T-cell (primary cell): ENCODE measurements around the gene LENG1. TPM values are rescaled to one million over a fixed set of nuclear protein-coding genes. Genes with fewer than 3 reads are reported as not detected.

Experiments
- ATAC-seq, 4 experiments: fragments of 200-7000 bp in 3 of 4; fragments of 150-1000 bp in 1 of 4; cut with Tn5 transposase; replicated peaks in 1 of 4; 1 replicate in 3 of 4; 2 replicates in 1 of 4; pipeline ENCODE4 v1.10.0; 2021; ENCODE audit warnings: moderate library complexity in 3 of 4, mild to moderate bottlenecking in 2 of 4, moderate number of reproducible peaks in 1 of 4
- CTCF ChIA-PET, 2 donors: fragments of 300-600 bp; sonication (Branson Sonifier 250); formaldehyde crosslinking; loops; one replicate each; lab custom pipeline; 2022; ENCODE audit warnings: antibody characterized with exemption in 2 of 2; lab: Charles Lee
- POLR2A ChIA-PET, 2 donors: fragments of 300-600 bp; sonication (Branson Sonifier 250); formaldehyde crosslinking; loops; one replicate each; lab custom pipeline; 2022; ENCODE audit warnings: antibody characterized with exemption in 2 of 2; lab: Charles Lee
- DNase-seq, 35 experiments: peaks; one replicate each; pipeline versions ENCODE4 v3.0.0 to v3.0.0-alpha.2; 2013 to 2023
- H3K27ac ChIP-seq: one replicate; pipeline ENCODE4 v1.5.1; 2013; ENCODE audit warnings: low read length
- H3K27me3 ChIP-seq, 2 experiments: replicated peaks in 1 of 2; 1 replicate in 1 of 2; 2 replicates in 1 of 2; pipeline versions ENCODE4 v1.6.1 to v1.7.0; 2013; ENCODE audit warnings: low read length in 1 of 2, mixed read lengths in 1 of 2; ENCODE audit not compliant: control insufficient read depth in 2 of 2, insufficient read depth in 2 of 2; ENCODE audit errors: extremely low read depth in 1 of 2
- H3K36me3 ChIP-seq, 2 donors: 1 replicate in 1 of 2; 2 replicates in 1 of 2; pipeline versions ENCODE4 v1.6.1 to v1.7.0; 2013; ENCODE audit warnings: low read length in 1 of 2; ENCODE audit not compliant: control insufficient read depth in 2 of 2, insufficient read depth in 1 of 2; ENCODE audit errors: extremely low read depth in 1 of 2
- H3K4me1 ChIP-seq, 2 experiments: 1 replicate in 1 of 2; 2 replicates in 1 of 2; pipeline versions ENCODE4 v1.6.1 to v1.7.0; 2013; ENCODE audit warnings: low read length in 2 of 2, mixed read lengths in 1 of 2; ENCODE audit not compliant: insufficient read depth in 2 of 2, control insufficient read depth in 1 of 2; ENCODE audit errors: extremely low read depth in 1 of 2
- H3K4me3 ChIP-seq, 2 donors: 1 replicate in 1 of 2; 2 replicates in 1 of 2; pipeline versions ENCODE4 v1.5.1 to v1.7.0; 2013; ENCODE audit warnings: mild to moderate bottlenecking in 2 of 2, low read length in 1 of 2, moderate library complexity in 1 of 2; ENCODE audit not compliant: control insufficient read depth in 1 of 2; ENCODE audit errors: extremely low read depth in 1 of 2
- H3K9me3 ChIP-seq: 2 replicates; pipeline ENCODE4 v1.7.0; 2013
- H3K27ac Mint-ChIP-seq, 2 donors: one replicate each; pipeline ENCODE4 v1.8.0; 2020 to 2021; ENCODE audit warnings: mild to moderate bottlenecking in 2 of 2, mixed read lengths in 2 of 2
- H3K27me3 Mint-ChIP-seq, 2 donors: one replicate each; pipeline ENCODE4 v1.8.0; 2021 to 2022; ENCODE audit warnings: mixed read lengths in 2 of 2
- H3K36me3 Mint-ChIP-seq: one replicate; pipeline ENCODE4 v1.8.0; 2021; ENCODE audit warnings: mixed read lengths
- H3K4me1 Mint-ChIP-seq, 3 donors: one replicate each; pipeline ENCODE4 v1.8.0; 2020 to 2022; ENCODE audit warnings: mixed read lengths in 3 of 3, mild to moderate bottlenecking in 1 of 3
- H3K4me3 Mint-ChIP-seq, 3 donors: one replicate each; pipeline ENCODE4 v1.8.0; 2020 to 2022; ENCODE audit warnings: mild to moderate bottlenecking in 3 of 3, mixed read lengths in 3 of 3, moderate library complexity in 3 of 3
- H3K9me3 Mint-ChIP-seq, 3 donors: one replicate each; pipeline ENCODE4 v1.8.0; 2020 to 2022; ENCODE audit warnings: mixed read lengths in 3 of 3
- WGBS: methylation state at CpG from one replicate; pipeline ENCODE4 v1.1.5; 2013; ENCODE audit warnings: missing lambda C conversion rate; ENCODE audit not compliant: insufficient coverage; 5-methylcytosine and 5-hydroxymethylcytosine counted together
- total RNA-seq, 35 experiments: library from RNA in 6 of 35; stranded (reverse) in 6 of 35; fragments of 120-200 nt in 1 of 35; gene quantifications; one replicate each; pipeline versions ENCODE4 v1.2.1 to v1.2.4 and lab custom pipeline; 2013 to 2026

The LENG1 gene
- total RNA-seq, 5 donors from 2014 or later (not counting 1 experiment from before 2014, with no cell fraction given) = 8.4 to 21.5 (median 19.2) TPM

DNA sequence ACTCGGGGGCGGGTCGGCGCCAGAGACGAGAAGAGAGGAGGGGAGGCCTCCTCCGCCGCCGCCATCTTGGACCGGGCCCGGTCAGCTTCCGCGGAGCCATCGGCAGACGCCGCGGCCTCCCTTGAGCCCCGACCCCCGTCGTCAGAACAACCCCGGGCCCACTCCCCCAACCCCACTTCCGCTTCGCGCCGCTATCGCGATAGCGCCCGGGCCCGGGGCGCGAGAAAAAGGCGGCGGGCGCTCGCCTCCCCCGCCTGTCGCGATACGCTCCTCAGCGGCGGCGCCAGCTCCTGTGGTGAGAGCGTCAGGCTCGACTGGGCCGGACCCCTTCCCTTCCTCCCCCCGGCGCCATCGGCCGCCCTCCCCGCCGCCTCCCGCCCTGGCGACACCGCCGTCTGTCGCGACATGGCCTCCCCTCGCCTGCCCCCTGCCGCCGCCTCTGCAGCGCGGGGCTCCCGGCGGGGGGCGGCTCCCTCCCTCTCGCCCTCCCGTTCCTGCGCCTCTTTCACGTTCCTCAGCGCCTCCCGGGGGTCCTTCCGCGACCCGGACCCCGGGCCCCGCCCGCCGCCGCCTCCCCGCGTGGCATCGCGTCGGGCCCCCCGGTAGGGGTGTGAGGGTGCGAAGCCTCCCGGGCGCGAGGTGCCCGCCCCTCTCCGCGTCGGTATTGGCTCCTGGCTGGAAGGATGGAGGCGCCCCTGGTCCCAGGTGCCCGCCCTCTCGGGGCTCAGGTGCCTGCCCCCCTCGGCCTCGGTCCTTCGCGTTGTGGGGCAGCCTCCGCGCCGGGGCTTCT, 21.6 kb downstream of the LENG1 start, which contains the start of gene CNOT3:
TSS of gene CNOT3 (plus strand) at position 64 of the 790 bp plus-strand sequence. CDS start 5,217 bp downstream, outside the sequence.
- H3K4me1 ChIP-seq = peaks cover 13 to 51% of the 10 kb centered on the region in 2 experiments
- under 1% methylated on average over 75 of the region's 103 CpGs for WGBS
- Mint-ChIP-seq H3K4me1 (peaks cover 49 to 57% (median 54%) of the 10 kb centered on the region in 3 donors), H3K9me3 (no peaks in the 10 kb centered on the region), H3K36me3 (peaks cover 7% of the 10 kb centered on the region), H3K27me3 (no peaks in the 10 kb centered on the region), H3K4me3 (peak within 1 kb of the TSS; percentile 78 to 88 (median 87)), H3K27ac (peak within 1 kb of the TSS; percentile 90 to 92)
- ATAC-seq (no peak), DNase-seq (peak in 23 of 35 experiments; percentile 12 to 55 (median 33))
- peak within 1 kb of the TSS; percentile 67 to 73 for H3K4me3 ChIP-seq
- ChIA-PET CTCF (interaction anchor here in 1 of 2 donors (0.5 to 1.9 kb wide), 13 partner anchors 19 to 1534 kb away, joined by 3 to 26 read pairs (median 4); partner anchors contain the start of genes LENG1, MBOAT7, PRPF31 and RPS9), POLR2A (interaction anchor here (0.8 to 1.7 kb wide), 13 partner anchors 13 to 1983 kb away, joined by 3 to 30 read pairs (median 6); partner anchors contain the start of genes LENG1 (in 1 of the 2), LENG8 (in 1 of the 2), MBOAT7 (in 1 of the 2) and PRPF31 (in 1 of the 2))
- H3K36me3 ChIP-seq = peaks cover 2 to 28% of the 10 kb centered on the region in 2 donors
- H3K27ac ChIP-seq = peak within 1 kb of the TSS; percentile 70
- peaks cover 0 to 5% of the 10 kb centered on the region in 2 experiments for H3K27me3 ChIP-seq
- H3K9me3 ChIP-seq = no peaks in the 10 kb centered on the region

DNA sequence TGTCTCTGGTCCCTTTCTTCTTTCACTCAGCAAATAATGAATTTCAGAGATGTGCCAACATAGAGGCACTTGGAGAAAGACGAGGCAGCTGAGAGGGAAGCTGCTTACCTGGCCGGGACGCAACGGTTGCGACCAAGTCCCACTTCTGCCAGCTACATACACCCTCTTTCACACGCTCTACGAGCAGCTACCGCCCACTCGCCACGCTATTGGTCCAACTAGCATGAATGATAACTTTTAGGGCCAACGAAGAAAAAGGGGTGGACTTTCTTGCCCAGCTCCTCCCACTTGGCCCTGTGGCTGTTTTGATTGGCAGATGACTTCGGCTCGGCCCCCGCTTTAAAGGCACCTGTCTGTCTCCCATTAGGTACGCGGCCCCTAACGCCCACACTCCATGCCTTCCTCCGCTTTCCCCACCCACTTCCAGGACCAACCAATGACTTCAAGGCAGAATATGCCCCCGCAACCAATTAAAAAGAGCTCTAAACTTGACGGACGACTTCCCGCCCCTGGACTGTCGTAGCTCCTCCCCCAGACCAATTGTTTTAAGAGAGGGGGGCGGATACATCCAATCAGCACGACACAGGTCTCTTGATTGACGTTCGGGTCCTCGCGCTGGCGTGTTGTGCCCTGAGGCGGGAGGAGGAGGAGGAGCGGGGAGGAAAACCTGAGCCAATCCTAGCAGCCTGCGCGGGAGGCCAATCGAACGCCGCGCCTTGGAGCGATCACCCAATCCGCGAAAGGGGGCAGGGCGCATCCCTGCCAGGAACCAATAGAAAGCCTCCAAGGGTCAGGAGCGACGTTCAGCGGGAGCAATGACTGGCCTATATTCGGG, 22.4 kb downstream of the LENG1 start:
- Histone ChIP-seq H3K36me3 (peaks cover 0 to 20% of the 10 kb centered on the region in 2 donors), H3K27me3 (peaks cover 0 to 5% of the 10 kb centered on the region in 2 experiments), H3K27ac (peak overlapping the region; percentile 70), H3K4me3 (peak overlapping the region; percentile 67 to 73), H3K4me1 (peaks cover 13 to 51% of the 10 kb centered on the region in 2 experiments), H3K9me3 (no peaks in the 10 kb centered on the region)
- ATAC-seq (peak; percentile 80 to 84 (median 81)), DNase-seq (peak; percentile 95 to 100 (median 99))
- H3K4me3 Mint-ChIP-seq = peak overlapping the region; percentile 78 to 87 (median 85)
- no peaks in the 10 kb centered on the region for H3K27me3 Mint-ChIP-seq
- ChIA-PET POLR2A (interaction anchor here (0.8 to 1.7 kb wide), 15 partner anchors 12 to 1984 kb away, joined by 3 to 30 read pairs (median 5); partner anchors contain the start of genes PRPF31 (in 2 of the 2), TFPT (in 2 of the 2), LENG1 (in 1 of the 2) and LENG8 (in 1 of the 2)), CTCF (interaction anchor here in 1 of 2 donors (0.5 to 1.9 kb wide), 16 partner anchors 20 to 1534 kb away, joined by 3 to 26 read pairs (median 4); partner anchors contain the start of genes LENG1, MBOAT7, PRPF31 and RPS9)
- peak overlapping the region; percentile 90 to 92 for H3K27ac Mint-ChIP-seq
- peaks cover 3% of the 10 kb centered on the region for H3K36me3 Mint-ChIP-seq
- WGBS = under 1% methylated on average over 32 of the region's 46 CpGs
- no peaks in the 10 kb centered on the region for H3K9me3 Mint-ChIP-seq
- peaks cover 47 to 53% (median 50%) of the 10 kb centered on the region in 3 donors for H3K4me1 Mint-ChIP-seq

DNA sequence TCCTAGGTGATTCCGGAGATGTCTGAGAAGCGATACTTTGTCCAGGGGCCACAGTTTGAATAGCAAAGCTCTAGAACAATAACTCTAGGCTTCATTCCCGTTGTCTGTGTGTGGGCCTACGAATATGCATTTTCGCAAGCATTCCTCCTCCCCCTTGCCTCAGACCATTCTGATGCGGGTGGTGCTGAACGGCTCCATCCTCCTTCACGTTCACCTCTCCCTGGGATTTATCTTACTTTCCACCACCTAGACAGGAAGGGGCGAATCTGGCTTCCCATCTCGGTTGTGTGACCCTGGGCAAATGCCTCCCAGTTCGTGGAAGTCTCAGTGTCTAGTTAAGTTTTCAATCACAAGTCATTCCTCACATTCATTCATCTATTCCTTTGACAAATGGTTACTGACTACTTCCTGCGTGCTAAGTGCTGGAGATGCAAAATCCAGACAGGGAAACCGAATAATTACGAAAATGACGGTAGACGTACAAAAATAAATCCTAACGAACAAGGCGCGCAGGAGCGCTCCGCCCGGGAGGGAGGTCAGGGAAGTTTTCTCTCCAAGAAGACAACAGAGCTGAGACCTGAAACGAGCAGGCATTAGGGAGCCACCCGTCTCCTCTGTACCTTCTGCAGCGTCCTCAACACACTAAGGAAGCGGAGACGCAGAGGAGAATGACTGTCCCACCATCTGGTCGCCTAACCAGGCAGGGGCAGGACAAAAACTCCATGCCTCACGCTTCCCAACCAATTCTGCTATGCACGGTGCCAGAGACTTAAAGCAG, 23.2 kb downstream of the LENG1 start:
- WGBS = 13% methylated on average over 17 of the region's 30 CpGs
- H3K36me3 Mint-ChIP-seq = peaks cover 3% of the 10 kb centered on the region
- Histone ChIP-seq H3K27me3 (peaks cover 0 to 5% of the 10 kb centered on the region in 2 experiments), H3K27ac (peak overlapping the region; percentile 25), H3K9me3 (no peaks in the 10 kb centered on the region), H3K36me3 (peaks cover 2 to 17% of the 10 kb centered on the region in 2 donors), H3K4me1 (peaks cover 13 to 46% of the 10 kb centered on the region in 2 experiments), H3K4me3 (peak overlapping the region; percentile 56 to 67)
- POLR2A ChIA-PET = interaction anchor here (0.8 to 1.7 kb wide), 11 partner anchors 21 to 1985 kb away, joined by 3 to 30 read pairs (median 5); partner anchors contain the start of genes PRPF31 (in 2 of the 2), TFPT (in 2 of the 2), LENG1 (in 1 of the 2) and LENG8 (in 1 of the 2)
- H3K4me1 Mint-ChIP-seq = peaks cover 40 to 45% (median 42%) of the 10 kb centered on the region in 3 donors
- ATAC-seq (no peak), DNase-seq (peak in 1 of 35 experiments; percentile 4)
- H3K9me3 Mint-ChIP-seq = no peaks in the 10 kb centered on the region
- H3K27me3 Mint-ChIP-seq = no peaks in the 10 kb centered on the region
- CTCF ChIA-PET = interaction anchor here in 1 of 2 donors (0.6 to 1.9 kb wide), 12 partner anchors 21 to 1535 kb away, joined by 3 to 26 read pairs (median 4); partner anchors contain the start of genes LENG1, MBOAT7, PRPF31 and TFPT
- peak overlapping the region; percentile 78 to 87 (median 85) for H3K4me3 Mint-ChIP-seq
- H3K27ac Mint-ChIP-seq = peak overlapping the region; percentile 90 to 92

DNA sequence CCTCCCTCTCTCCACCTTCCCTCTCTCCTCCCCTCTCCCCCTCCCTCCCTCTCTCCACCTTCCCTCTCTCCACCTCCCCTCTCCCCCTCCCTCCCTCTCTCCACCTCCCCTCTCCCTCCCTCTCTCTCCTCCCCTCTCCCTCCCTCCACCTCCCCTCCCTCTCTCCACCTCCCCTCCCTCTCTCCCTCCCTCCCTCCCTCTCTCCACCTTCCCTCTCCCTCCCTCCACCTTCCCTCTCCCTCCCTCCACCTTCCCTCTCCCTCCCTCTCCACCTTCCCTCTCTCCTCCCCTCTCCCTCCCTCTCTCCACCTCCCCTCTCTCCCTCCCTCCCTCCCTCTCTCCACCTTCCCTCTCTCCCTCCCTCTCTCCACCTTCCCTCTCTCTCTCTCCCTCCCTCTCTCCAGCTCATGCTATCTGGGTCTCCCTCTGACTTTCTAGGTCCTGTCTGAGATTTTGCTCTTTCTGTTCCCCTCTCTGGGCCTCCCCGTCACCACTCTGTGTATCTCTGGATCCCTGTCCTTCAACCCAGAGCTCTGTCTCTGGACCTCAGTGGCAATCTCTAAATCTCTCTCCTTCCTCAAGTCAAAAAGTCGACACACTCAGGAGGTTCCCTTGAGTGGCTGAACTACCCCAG, 25.4 kb downstream of the LENG1 start:
- CTCF ChIA-PET = no interaction called here
- Histone ChIP-seq H3K36me3 (peaks cover 10 to 21% of the 10 kb centered on the region in 2 donors), H3K27me3 (peaks cover 0 to 5% of the 10 kb centered on the region in 2 experiments), H3K4me3 (no peak overlapping the region), H3K27ac (no peak overlapping the region), H3K9me3 (no peaks in the 10 kb centered on the region), H3K4me1 (peaks cover 13 to 27% of the 10 kb centered on the region in 2 experiments)
- Mint-ChIP-seq H3K4me3 (no peak overlapping the region), H3K27me3 (no peaks in the 10 kb centered on the region), H3K27ac (peak overlapping the region; percentile 39 to 66), H3K9me3 (no peaks in the 10 kb centered on the region), H3K36me3 (peaks cover 5% of the 10 kb centered on the region), H3K4me1 (peaks cover 18 to 23% (median 22%) of the 10 kb centered on the region in 3 donors)
- DNase-seq = no peak
- POLR2A ChIA-PET = no interaction called here
- WGBS = 80% methylated on average over 2 of the region's 2 CpGs
- ATAC-seq = no peak

DNA sequence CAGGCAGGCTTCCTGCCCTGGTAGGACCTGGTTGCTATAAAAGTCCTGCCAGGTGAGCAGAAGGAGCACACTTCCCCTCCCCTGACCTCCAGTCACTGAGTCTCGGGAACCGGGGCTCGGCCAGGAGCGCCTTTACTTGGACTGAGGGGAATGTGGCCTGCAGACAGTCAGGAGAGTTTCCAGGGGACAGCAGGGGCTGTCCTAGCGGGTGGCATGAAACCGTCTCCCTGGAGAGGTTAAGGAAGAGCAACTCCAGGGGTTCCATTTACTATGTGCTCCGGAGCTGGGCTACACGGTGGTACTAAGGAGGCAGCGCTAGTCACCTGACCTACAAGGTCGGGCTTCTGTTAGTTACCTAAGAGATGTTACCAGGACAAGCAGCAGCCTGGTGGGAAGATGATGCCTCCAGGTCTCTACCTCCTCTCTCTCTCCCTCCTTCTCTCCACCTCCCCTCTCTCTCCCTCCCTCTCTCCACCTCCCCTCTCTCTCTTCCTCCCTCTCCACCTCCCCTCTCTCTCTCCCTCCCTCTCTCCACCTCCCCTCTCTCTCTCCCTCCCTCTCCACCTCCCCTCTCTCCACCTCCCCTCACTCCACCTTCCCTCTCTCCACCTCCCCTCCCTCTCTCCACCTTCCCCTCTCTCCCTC, 26.1 kb downstream of the LENG1 start:
- peaks cover 5% of the 10 kb centered on the region for H3K36me3 Mint-ChIP-seq
- ChIA-PET CTCF (no interaction called here), POLR2A (no interaction called here)
- WGBS = 100% methylated on average over 7 of the region's 10 CpGs
- H3K4me3 Mint-ChIP-seq = no peak overlapping the region
- H3K9me3 ChIP-seq = no peaks in the 10 kb centered on the region
- H3K9me3 Mint-ChIP-seq = no peaks in the 10 kb centered on the region
- peaks cover 12 to 17% (median 17%) of the 10 kb centered on the region in 3 donors for H3K4me1 Mint-ChIP-seq
- no peak overlapping the region for H3K27ac Mint-ChIP-seq
- ATAC-seq (no peak), DNase-seq (peak in 2 of 35 experiments; percentile 19 to 66)
- H3K36me3 ChIP-seq = peaks cover 16 to 24% of the 10 kb centered on the region in 2 donors
- no peak overlapping the region for H3K4me3 ChIP-seq
- H3K4me1 ChIP-seq = peaks cover 9 to 20% of the 10 kb centered on the region in 2 experiments
- no peak overlapping the region for H3K27ac ChIP-seq
- H3K27me3 ChIP-seq = peaks cover 0 to 5% of the 10 kb centered on the region in 2 experiments
- no peaks in the 10 kb centered on the region for H3K27me3 Mint-ChIP-seq
